Large intestine (tissue), 3 donors: Measurements from ENCODE around the gene DNALI1. TPM values are rescaled to one million over a fixed set of nuclear protein-coding genes. Genes with fewer than 3 reads are reported as not detected.
"Not testable (repeated sequence)": the region's sequence is repeated elsewhere in the genome, so short reads cannot be mapped to it uniquely, and the experiment has no call there.

Experiments used
- DNase-seq, 2 donors: peaks; one replicate each; pipeline versions ENCODE4 v3.0.0 to v3.0.0-alpha.2; 2013
- H3K27ac ChIP-seq: one replicate; pipeline ENCODE4 v1.5.1; 2013; ENCODE audit warnings: low read length
- H3K27me3 ChIP-seq: 2 replicates; pipeline ENCODE4 v1.6.1; 2013; ENCODE audit warnings: low read length; ENCODE audit not compliant: control insufficient read depth, insufficient read depth
- H3K36me3 ChIP-seq: 2 replicates; pipeline ENCODE4 v1.6.1; 2013; ENCODE audit warnings: low read length; ENCODE audit not compliant: control insufficient read depth, insufficient read depth
- H3K4me1 ChIP-seq: one replicate; pipeline ENCODE4 v1.6.1; 2013; ENCODE audit warnings: low read length; ENCODE audit not compliant: control insufficient read depth, insufficient read depth
- H3K4me3 ChIP-seq: one replicate; pipeline ENCODE4 v1.5.1; 2013; ENCODE audit warnings: low read length
- H3K9me3 ChIP-seq: one replicate; pipeline ENCODE4 v1.6.1; 2013; ENCODE audit warnings: mild to moderate bottlenecking, low read depth, low read length, moderate library complexity; ENCODE audit not compliant: control insufficient read depth
- WGBS: methylation state at CpG from one replicate; pipeline ENCODE4 v1.1.5; 2013; ENCODE audit warnings: low lambda C conversion rate; ENCODE audit not compliant: insufficient coverage; 5-methylcytosine and 5-hydroxymethylcytosine counted together
- polyA plus RNA-seq: library from polyadenylated mRNA; unstranded; fragments of 120-200 nt; gene quantifications from one replicate; pipeline ENCODE4 v1.2.1, GENCODE V29; 2013

DNALI1 gene
- polyA plus RNA-seq, 1 donor: 40.6 TPM

DNA sequence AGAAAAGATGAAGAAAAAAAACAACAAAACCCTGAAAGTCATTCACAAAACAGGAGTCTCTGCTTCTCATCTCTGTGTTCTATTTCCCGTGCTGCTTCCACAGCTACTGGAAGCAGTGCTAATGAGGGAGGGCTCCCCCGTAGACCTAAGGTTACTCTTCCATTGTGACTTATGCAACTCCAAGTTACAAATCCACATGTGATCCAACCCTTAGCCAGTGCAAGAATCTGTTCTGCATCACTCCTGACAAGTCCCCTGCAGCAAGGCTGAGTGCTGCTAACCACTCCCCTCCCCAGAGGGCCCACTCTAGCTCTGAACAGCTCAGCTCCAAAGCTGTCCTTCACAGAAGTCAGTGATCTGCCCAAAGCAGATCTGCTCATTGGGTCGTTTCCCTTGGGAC, 10.3 kb downstream of the DNALI1 start:
- Histone ChIP-seq H3K9me3 (no peaks in the 10 kb centered on the region), H3K27me3 (no peaks in the 10 kb centered on the region), H3K36me3 (peaks cover 80% of the 10 kb centered on the region), H3K27ac (no peak overlapping the region), H3K4me3 (no peak overlapping the region), H3K4me1 (no peaks in the 10 kb centered on the region)
- DNase-seq: no peak
- WGBS: no CpG with 5 or more reads among the region's 3 CpGs

GRCh38 chr1:37570528-37571334, 14.0 kb downstream of the DNALI1 start:
- 100% methylated on average over 3 of the region's 3 CpGs for WGBS
- H3K4me1 ChIP-seq: no peaks in the 10 kb centered on the region
- H3K27me3 ChIP-seq: no peaks in the 10 kb centered on the region
- H3K4me3 ChIP-seq: no peak overlapping the region
- peaks cover 95% of the 10 kb centered on the region for H3K36me3 ChIP-seq
- H3K27ac ChIP-seq: no peak overlapping the region
- DNase-seq: no peak
- H3K9me3 ChIP-seq: no peaks in the 10 kb centered on the region

DNA sequence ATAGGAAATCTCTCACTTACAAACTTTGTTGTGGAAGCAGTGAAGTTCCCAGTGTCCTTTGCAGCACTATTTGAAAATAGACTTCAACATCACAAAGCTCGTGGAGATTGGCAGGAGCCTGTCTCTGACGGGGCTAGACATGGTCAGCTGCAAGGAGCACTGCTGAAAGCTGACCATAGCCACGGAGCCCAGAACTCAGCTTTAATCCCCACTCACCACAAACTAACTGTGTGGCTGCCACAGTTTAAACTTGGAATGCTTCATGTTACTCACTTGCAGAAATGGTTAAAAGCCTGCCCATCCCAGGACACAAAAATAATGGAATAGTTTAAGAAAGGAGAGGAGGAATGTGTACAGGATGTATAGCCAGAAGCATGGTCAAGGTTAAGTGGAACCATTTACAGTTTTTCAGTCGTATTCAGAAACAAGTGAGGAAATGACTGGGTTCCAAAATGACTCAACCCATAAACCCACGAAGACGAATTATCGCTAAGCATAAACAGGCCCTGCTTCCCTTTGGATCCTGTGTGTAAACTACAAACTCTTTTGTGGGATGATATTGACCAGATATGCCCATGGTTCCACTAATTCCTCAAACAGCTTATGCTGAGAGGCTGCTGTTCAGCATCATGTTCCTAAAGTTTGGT, 18.2 kb downstream of the DNALI1 start:
- no peak for DNase-seq
- Histone ChIP-seq H3K27ac (no peak overlapping the region), H3K9me3 (no peaks in the 10 kb centered on the region), H3K4me3 (no peak overlapping the region), H3K27me3 (no peaks in the 10 kb centered on the region), H3K36me3 (peaks cover 77% of the 10 kb centered on the region), H3K4me1 (no peaks in the 10 kb centered on the region)
- no CpG with 5 or more reads among the region's 7 CpGs for WGBS

DNA sequence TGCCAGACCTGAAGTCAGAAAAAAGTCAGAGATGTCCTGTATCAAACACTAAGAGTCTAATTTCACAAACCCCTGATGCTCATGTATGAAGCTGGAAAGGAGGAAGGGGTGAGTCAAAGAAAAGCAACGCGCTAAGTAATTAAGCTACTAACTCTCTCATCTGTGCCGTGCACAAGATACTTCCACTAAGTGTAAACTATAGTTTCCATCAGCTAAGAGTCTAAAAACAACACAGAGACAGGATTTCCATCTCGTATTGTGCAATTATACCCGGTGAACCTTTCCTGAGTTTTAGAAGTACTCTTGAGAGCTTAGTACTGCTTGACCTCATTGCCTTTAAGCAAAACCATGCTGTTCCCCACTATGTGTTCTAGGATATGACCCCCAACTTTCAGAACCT, 19.0 kb downstream of the DNALI1 start:
- WGBS: 100% methylated on average over 2 of the region's 5 CpGs
- Histone ChIP-seq H3K4me3 (no peak overlapping the region), H3K27me3 (no peaks in the 10 kb centered on the region), H3K36me3 (peaks cover 80% of the 10 kb centered on the region), H3K4me1 (no peaks in the 10 kb centered on the region), H3K27ac (no peak overlapping the region), H3K9me3 (no peaks in the 10 kb centered on the region)
- no peak for DNase-seq

- H3K36me3 ChIP-seq: peaks cover 72% of the 10 kb centered on the region
- H3K4me1 ChIP-seq, H3K9me3 ChIP-seq, H3K27me3 ChIP-seq, H3K4me3 ChIP-seq, DNase-seq, H3K27ac ChIP-seq: not testable (repeated sequence)
- WGBS: no CpG with 5 or more reads among the region's 4 CpGs
These were observed 27.8 kb downstream of the DNALI1 start for GRCh38 chr1:37584544-37584943.

- H3K36me3 ChIP-seq: peaks cover 69% of the 10 kb centered on the region
- H3K4me1 ChIP-seq: no peaks in the 10 kb centered on the region
- H3K27ac ChIP-seq: no peak overlapping the region
- no peak overlapping the region for H3K4me3 ChIP-seq
- DNase-seq: no peak
- no CpG with 5 or more reads among the region's 2 CpGs for WGBS
- no peaks in the 10 kb centered on the region for H3K27me3 ChIP-seq
- no peaks in the 10 kb centered on the region for H3K9me3 ChIP-seq
These were observed 32.2 kb downstream of the DNALI1 start for GRCh38 chr1:37588939-37589338.

DNA sequence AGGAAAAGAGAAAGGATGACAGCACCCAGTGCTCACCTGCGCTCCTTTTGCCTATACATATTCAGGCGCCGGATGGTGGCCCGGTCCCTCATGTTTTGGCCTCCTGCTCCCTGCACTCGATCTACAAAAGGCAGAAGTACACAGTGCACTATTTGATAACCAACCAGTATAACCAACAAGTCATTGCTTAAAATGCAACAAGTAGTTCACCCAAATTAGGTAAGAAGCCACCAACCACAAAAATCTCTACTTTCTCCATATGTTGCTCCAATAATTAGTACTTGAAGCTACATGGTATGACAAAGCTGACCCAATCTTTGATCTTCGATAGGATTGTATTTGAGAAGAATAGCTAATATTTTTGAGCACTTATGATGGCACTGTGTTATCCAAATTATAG, 37.0 kb downstream of the DNALI1 start:
- Histone ChIP-seq H3K27ac (no peak overlapping the region), H3K9me3 (no peaks in the 10 kb centered on the region), H3K4me3 (no peak overlapping the region), H3K36me3 (peaks cover 39% of the 10 kb centered on the region), H3K27me3 (no peaks in the 10 kb centered on the region), H3K4me1 (peaks cover 4% of the 10 kb centered on the region)
- no CpG with 5 or more reads among the region's 6 CpGs for WGBS
- no peak for DNase-seq

GRCh38 chr1:37595440-37596181, 38.9 kb downstream of the DNALI1 start, which contains the start of gene GNL2:
Gene GNL2, minus strand, starts transcription at chr1:37595937. Its CDS starts 115 bp downstream, at chr1:37595822.
- Histone ChIP-seq H3K36me3 (peaks cover 23% of the 10 kb centered on the region), H3K27me3 (no peaks in the 10 kb centered on the region), H3K27ac (peak within 1 kb of the TSS; percentile 71), H3K4me1 (peaks cover 4% of the 10 kb centered on the region), H3K9me3 (no peaks in the 10 kb centered on the region), H3K4me3 (peak within 1 kb of the TSS; percentile 81)
- peak; percentile 98 for DNase-seq
- WGBS: 4% methylated on average over 4 of the region's 51 CpGs

DNA sequence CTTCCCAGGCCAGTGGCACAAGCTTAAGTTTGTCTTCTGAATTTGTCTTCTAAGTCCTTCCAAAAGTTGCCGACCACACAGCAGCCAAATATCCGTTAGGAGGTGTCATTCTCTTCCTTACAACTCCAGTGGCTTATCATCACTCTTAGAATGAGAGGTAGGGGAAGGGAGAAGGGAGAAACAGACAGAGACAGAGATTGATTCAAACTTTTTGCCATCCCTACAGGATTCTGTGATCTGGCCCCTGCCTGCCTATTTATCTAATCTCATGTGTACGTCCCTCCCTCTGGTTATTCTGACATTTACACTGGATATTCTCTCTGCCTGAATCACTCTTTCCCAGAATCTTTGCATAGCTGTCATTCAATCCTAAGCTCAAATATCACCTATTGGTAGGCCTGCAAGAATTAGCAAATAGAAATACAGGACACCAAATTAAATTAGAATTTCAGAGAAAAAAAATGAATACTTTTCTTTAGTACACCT, 39.5 kb downstream of the DNALI1 start:
- peaks cover 17% of the 10 kb centered on the region for H3K36me3 ChIP-seq
- H3K27ac ChIP-seq: no peak overlapping the region
- H3K9me3 ChIP-seq: no peaks in the 10 kb centered on the region
- no peaks in the 10 kb centered on the region for H3K27me3 ChIP-seq
- no CpG with 5 or more reads among the region's 3 CpGs for WGBS
- peaks cover 4% of the 10 kb centered on the region for H3K4me1 ChIP-seq
- DNase-seq: no peak
- peak overlapping the region; percentile 81 for H3K4me3 ChIP-seq

GRCh38 chr1:37599940-37600339, 43.2 kb downstream of the DNALI1 start:
- no CpG with 5 or more reads among the region's 5 CpGs for WGBS
- no peak for DNase-seq
- H3K4me1 ChIP-seq: no peaks in the 10 kb centered on the region
- H3K4me3 ChIP-seq: no peak overlapping the region
- no peak overlapping the region for H3K27ac ChIP-seq
- H3K27me3 ChIP-seq: peaks cover 7% of the 10 kb centered on the region
- H3K9me3 ChIP-seq: no peaks in the 10 kb centered on the region
- H3K36me3 ChIP-seq: no peaks in the 10 kb centered on the region
